ENCODE results near the gene GGN.
"Not testable (repeated sequence)": the region's sequence is repeated elsewhere in the genome, so short reads cannot be mapped to it uniquely, and the experiment has no call there.

Gene GGN

DNA sequence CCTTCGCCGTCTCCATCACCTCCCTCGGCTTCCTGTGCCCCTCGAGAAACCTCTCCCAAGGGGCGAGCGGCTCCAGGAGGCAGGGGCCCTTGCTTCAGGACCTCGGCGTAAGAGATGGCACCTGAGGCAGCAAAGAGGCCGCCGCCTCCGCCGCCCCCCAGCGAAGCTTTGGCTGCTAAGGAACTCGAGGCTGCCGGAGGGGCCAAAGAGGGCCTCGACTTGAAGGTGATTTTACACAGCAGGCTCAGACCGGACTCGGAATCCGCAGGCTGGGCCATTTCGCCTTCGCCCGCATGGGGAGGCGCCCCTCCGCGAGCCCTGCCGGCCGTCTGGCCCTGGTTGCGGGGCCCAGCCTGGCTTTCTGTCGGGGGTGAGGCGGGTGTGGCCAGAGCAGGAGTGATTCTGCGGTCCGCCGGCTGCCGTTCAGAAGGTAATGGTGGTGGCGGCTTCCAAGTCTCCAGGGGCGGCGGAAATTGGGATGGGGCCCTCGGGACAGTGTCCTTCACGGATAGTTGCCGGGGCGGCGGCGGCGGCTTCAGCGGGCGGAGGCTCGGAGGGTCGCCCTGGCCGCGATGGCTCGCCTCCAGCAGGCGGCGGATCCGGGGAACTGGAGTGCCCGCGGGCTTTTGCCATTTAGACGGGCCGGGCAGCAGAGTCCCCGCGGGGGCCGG is 1.4 kb downstream of the GGN start:
- no peak for DNase-seq (ENCODE audit: low spot score)

DNA sequence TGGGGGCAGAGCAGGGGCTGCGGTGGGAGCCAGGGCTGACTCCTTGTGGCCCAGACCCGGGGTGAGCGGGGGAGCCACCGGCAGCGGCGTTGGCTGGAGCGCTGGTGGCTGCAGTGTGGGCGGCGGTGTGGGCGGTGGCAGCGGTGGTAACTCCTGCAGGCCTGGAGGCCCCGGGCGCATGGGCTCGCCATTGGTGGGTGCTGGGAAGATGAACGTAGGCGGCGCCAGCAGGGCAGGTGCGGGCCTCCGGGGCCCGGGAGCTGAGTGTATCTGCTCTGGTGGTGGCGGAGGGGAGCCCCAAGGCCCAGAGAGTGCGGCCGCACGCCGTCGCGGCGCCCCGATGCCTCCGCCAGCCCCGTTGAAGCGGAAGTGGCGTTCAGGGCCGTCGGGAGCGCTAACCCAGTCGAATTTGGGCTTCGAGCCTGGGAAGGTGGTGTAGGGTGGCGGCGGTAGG is 2.0 kb downstream of the GGN start:
- DNase-seq (ENCODE audit: low spot score): no peak

DNA sequence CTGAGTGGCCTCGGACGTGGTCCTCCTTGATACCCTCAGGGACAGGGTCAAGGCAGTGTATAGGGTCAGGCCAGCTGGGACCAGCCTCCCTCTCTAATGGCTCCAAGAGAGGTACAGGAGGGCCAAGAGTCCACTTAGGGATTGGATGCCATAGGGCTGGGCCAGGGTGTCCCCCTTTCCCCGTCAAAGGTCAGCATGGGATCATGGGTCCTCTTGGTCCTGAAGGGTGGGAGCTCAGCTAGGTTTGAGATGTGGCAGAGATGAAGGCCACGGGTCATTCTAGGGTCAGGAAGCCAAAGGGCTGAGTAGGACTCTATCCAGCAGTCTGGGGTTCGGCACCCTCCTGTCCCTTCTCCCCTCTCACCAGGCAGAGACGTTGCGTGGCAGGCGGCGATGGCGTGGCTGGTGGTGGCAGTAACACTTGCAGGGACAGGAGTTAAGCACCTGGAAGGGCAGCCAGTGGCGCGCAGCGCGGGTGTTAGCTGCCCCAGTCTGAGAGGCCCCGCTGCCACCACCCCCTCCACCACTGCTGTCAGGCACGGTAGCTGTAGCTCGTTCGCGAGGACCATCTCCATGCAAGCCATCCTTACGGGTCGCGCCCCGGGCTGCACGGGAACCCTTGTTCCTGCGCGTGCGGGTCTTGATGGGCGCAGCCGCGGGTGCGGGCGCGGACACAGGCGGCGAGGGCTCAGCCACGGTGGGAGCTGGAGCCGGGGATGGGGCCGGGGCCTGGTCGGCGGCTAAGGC is 2.6 kb downstream of the GGN start:
- DNase-seq (ENCODE audit: low spot score): no peak

DNA sequence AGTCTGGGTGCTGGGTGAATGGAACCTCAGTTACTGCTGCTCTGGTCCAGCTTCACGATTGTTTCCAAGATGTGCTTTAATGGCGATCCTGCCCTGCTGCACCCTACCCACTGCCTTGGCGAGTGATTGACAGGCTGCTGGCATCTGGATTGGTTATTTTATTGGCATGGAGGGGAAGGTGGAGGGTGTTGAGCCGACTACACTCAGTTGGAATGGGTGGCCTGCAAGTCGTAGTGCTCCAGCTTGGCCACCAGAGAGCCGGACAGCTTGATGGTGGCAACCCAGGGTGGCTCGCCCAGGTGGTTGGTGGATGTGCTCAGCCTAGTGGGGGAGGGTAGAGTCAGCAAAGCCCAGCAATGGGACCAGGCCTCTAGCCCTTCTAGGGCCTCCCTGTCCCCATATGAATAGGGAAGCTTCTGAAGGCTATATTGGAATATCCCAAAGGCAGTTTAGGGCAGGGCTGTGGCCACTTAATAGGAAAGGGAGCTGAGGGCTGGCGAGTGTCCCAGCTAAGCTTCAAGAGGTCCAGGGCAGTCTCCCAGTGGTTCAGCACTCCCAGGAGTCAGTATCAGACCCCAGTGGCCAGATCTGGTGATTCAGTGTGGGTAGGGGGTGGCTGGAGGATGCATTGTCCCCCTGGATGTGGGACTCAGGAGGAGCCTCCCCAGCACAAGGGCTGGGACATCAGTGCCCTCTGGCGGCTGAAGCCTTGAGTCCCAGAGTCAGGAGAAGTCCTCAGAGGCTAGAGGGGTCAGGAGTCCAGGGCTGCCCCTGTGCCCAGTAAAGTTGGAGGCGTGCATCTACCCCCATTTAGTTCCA is 3.4 kb downstream of the GGN start:
- no peak for DNase-seq (ENCODE audit: low spot score)

DNA sequence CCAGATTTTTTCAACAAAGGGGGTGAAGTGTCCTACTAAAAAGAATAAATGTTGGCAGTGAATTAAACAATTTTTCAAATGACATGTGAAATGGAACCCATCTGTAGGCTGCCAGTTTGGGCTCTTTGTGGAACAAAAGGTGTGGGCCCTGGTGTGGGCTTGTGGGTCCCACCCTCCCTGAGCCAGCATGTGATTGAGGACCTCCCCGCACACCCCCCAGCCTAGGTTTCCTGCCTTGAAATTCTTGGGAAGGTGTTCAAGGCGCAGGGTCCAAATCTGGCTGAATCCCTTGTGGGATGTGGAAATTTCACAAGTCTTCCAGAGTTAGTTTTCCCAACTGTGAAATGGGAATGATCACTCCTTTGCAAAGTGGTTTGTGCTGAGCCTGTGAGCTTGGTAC is 4.1 kb downstream of the GGN start:
- no peak for DNase-seq (ENCODE audit: low spot score)

DNA sequence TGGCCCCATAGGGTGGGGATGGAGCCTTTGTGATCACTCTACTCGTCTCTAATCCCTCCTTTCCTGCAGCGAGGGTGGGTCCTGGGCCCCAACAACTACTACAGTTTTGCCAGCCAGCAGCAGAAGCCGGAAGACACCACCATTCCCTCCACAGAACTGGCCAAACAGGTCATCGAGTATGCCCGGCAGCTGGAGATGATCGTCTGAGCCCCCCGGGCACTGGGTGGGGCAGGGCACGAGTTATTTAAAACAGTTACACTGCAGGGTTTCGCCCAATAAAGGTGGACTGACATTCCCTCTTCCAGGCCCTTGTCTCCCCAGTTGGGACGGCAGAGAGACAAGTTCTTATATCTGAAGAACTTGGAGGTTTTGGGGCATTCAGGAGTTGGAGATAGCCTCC is 4.7 kb downstream of the GGN start:
- DNase-seq (ENCODE audit: low spot score): no peak

DNA sequence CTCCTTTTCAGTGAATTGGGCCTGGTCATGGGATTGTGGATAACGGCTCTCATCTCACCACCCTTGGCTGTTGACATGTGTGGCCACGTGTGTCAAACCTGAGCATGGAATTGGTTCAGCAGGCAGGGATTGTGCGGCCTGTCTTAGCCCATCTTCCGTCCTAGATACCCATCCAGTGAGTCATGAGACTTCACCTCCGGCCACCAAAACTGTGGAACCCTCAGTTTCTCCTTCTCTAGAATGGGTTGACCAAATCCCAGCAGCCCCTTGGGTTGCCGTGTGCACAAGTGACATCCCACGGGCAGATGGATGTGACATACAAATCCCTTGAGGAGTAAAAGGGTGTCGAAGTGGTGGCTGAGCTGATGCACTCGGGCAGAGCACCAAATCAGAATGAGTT is 6.7 kb downstream of the GGN start:
- DNase-seq (ENCODE audit: low spot score): no peak

DNA sequence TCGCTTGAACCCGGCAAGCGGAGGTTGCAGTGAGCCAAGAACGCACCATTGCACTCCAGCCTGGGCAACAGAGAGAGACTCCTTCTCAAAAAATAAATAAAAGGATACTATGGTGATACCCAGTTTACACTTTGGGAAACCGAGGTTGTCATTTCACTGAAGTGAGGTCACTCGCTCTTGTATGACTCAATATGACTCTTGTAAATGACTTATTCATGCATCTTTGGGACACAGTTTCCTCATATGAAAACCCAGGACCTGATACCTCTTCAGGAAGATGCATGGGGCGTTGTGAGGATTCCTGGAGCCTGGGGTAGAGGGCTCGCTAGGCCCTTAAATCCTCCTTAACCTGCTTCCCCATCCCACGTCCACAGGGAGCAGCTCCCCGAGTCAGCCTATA is 9.0 kb downstream of the GGN start:
- no peak for DNase-seq (ENCODE audit: low spot score)

DNA sequence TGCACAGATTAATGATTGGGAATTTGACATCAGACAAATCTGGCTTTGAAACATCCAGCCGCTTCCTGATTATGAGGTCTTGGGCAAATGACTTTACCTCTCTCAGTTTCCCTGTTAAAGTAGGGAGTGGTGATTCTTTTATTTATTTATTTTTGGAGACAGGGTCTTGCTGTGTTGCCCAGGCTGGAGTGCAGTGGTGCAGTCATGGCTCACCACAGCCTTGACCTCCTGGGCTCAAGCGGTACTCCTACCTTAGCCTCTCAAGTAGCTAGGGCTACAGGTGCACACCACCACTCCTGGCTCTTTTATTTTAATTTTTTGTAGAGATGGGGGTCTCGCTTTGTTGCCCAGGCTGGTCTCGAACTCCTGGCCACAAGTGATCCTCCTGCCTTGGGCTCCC is 10.8 kb downstream of the GGN start:
- no peak for DNase-seq (ENCODE audit: low spot score)

DNA sequence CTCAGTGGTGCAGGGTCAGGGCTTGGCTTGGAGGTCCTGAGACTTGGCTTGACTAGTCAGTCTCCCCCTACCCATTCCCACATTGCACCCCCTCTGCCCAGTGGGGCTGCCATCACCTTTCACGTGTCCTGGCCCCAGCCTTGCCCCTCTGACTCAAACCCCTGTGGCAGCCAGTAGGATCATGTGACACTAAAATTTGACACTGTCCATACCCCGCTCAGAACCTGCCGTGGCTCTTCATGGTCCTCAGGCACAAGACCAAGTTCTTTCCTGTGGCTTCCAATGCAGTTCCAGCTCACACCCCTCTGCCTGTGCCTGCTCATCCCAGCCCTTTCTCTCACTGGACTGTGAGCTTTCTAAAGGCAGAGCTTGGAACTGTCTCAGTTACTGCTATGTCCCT is 11.3 kb downstream of the GGN start:
- DNase-seq (ENCODE audit: low spot score): no peak

DNA sequence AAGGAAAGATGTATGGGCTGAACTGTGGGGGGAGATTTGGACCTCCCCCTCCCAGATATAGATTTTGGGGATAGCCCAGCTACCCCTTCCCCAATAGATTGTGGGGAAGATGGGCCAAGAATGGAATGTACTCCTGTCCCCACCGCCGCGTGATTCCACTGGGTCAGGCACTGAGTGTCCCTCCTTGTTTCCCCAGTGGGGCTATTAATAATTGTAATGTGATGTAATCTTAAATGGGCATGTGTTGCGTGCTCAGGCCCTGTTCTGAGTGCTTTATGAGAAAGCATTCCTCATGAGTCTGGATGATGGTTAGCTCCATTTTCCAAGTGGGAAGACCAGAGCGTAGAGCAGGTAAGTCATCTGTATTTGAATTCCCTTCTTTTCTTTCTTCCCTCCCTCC is 12.1 kb downstream of the GGN start:
- DNase-seq (ENCODE audit: low spot score): no peak

DNA sequence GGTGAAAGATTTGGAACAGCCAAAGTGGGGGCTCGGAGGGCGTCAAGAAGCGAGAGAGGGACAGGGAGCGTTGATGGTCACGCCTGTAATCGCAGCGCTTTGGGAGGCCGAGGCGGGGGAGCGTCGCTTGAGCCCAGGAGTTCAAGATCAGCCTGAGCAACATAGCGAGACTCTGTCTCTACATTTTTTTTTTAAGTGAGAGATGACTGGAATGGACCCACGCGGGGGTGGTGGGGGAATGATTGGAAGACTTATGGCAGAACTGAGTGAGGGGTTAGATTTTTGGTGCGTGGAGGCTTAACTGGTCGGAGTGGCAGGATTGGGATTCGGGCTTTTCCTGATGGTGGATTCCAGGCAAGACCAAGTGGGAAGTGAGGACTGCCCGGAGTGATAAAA is 12.7 kb downstream of the GGN start:
- DNase-seq (ENCODE audit: low spot score): no peak

DNA sequence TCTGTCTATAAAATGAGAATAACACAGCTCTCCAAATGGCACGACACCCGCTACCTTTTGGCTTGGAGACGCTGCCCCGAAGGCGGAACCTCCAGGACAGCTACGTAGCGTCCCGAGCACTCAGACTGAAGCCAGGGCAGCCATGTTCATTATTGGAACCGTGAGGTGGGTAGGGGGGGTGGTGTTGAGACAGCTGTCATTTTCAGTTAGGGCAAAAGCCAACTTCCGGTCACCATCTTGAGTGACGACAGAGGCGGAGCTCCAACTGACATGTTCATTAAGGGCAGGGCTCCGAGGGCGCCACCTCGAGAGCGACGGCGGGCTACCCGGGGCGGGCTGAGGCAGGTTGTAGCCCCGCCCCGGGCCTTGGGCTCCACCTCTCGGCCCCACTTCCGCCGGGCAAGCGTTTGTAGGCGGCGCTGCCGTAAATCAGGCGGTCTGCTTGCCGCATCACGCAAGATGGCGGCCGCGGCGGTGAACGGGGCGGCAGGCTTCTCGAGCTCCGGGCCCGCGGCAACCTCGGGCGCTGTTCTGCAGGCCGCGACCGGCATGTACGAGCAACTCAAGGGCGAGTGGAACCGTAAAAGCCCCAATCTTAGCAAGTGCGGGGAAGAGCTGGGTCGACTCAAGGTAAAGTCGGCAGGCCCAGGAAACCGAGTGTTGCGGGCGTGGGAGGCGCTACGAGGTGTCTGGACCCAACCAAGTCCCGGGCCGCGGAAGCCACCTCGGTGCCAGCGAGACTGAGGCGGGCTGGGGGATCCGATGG is 13.3 kb downstream of the GGN start, which contains the start of gene PSMD8:
Gene PSMD8 (plus strand): TSS at position 240 of the 766 bp plus-strand sequence. CDS start 31 bp downstream, at position 271.
- DNase-seq (ENCODE audit: low spot score): peak; percentile 99

DNA sequence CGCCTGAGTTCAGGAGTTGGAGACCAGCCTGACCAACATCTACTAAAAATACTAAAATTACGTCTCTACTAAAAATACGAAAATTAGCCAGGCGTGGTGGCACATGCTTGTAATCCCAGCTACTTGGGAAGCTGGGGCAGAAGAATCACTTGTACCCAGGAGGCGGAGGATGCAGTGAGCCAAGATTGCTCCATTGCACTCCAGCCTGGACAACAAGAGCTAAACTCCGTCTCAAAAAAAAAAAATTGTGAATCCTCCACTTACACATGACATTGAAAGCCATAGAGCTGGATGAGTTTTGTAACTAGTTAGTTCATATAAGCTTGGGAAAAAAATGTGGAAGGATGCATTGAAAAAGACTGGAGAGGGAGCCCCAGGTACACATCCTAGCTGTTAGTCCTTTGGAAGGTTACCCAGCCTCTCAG is 13.9 kb downstream of the GGN start:
- no peak for DNase-seq (ENCODE audit: low spot score)

DNA sequence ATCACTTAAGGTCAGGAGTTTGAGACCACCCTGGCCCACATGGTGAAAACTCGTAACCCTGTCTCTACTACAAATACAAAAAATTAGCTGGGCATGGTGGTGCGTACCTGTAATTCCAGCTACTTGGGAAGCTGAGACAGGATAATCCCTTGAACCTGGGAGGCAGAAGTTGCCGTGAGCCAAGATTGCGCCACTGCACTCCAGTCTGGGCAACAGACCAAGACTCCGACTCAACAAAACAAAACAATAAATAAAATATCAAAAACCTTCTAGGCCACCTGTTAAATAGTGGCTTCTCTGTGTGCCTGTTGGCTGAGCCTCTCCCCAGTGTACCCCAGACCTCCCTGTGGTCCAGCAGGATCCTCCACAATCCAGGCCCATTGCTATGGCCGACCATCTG is 16.8 kb downstream of the GGN start:
- DNase-seq (ENCODE audit: low spot score): no peak

DNA sequence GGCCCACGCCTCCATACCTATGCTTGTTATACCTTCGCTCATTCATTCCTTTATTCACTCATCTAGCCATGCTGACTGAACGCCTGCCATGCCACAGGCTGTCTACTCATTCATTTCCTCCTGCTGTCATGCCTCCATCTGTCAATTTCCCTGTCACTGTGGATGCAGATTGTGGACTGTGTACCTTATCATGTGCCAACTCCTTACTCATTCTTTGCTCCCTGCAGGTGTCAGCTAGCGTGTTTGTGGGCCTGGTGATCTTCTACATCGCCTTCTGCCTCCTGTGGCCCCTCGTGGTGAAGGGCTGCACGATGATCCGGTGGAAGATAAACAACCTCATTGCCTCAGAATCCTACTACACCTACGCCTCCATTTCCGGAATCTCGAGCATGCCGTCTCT is 17.5 kb downstream of the GGN start:
- DNase-seq (ENCODE audit: low spot score): no peak

DNA sequence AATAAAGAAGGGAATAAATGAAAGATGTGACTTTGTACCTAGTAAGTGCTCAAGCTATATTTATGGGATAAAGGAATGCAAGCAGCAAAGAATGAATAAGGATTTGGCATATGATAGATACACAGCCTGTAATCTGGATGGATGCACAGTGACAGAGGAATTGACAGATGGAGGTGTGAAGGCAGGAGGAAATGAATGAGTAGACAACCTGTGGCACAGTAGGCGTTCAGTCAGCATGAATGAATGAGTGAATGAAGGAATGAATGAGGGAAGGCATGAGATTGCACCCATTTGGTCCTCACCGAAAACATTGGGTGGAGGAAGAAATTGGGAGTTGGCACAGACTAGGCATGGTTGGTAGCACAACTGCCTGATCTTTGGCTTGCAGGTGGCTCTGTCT is 18.2 kb downstream of the GGN start:
- no peak for DNase-seq (ENCODE audit: low spot score)

DNA sequence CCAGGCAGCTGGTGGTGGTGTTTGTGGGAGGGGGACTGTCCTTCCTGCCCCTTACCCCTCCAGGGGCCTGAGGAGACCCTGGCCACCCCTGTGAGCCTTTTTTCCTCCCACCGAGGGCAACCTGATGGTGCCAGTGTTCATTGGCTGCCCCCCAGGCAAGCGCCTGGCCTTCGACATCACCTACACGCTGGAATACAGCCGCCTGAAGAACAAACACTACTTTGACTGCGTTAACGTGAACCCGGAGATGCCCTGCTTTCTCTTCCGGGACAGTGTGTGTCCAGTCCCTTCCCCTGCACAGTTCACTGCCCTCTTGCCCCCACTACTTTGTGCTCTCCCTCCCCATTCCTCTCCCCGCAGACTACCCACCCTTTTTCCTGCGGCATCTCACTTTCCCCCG is 20.8 kb downstream of the GGN start:
- DNase-seq (ENCODE audit: low spot score): no peak

DNA sequence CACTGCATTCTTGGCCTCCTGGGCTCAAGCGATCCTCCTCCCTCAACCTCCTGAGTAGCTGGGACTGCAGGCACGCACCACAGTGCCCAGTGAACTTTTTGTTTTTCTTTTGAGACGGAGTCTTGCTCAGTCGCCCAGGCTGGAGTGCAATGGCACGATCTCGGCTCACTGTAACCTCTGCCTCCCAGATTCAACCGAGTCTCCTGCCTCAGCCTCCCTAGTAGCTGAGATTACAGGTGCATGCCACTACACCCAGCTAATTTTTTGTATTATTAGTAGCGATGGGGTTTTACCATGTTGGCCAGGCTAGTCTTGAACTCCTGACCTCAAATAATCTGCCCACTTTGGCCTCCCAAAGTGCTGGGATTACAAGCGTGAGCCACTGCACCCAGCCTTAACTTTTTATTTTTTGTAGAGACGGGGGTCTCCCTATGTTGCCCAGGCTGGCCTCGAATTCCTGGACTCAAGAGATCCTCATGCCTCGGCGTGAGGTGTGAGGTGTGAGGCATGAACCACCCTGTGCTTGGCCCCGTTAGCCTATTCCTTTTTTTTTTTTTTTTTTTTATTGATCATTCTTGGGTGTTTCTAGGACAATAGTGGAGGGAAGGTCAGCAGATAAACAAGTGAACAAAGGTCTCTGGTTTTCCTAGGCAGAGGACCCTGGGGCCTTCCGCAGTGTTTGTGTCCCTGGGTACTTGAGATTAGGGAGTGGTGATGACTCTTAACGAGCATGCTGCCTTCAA is 24.7 kb downstream of the GGN start:
- not testable (repeated sequence) for DNase-seq (ENCODE audit: low spot score)

DNA sequence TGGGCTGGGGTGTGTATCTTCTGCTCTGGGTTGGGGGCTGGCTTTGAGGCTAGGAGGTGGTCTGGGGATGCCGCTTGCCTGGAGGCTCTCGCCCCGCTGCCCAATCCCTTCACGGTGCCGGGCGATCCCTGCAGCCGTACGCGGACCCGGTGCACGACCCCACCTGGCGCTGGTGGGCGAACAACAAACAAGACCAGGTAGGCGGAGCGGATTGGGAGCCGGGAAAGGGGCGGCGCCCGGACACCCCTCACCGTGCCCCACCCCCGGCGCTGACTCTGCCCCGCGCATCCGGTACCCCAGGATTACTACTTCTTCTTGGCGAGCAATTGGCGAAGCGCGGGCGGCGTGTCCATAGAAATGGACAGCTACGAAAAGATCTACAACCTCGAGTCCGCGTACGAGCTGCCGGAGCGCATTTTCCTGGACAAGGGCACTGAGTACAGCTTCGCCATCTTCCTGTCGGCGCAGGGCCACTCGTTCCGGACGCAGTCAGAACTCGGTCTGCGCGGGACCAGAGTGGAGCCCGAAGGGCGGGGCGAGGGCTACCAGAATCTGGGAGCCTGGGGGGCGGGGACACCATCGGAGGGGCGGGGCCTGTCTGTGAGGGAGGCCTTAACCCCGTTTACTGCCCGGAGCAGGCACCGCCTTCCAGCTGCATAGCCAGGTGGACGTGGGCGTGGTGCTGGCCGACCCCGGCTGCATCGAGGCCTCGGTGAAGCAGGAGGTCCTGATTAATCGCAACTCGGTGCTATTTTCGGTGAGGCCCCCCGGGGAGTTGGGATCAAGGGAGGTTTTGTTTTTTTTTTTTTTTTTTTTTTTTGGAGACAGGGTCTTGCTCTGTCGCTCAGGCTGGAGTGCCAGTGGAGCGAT is 25.5 kb downstream of the GGN start:
- DNase-seq (ENCODE audit: low spot score): peak; percentile 52

All from LoVo (cell line).